B cell (primary cell): Measurements from ENCODE around the gene C12orf75.

Experiments used
- EZH2 ChIP-seq: IDR thresholded peaks from 2 replicates; pipeline ENCODE4 v1.6.1; 2012; ENCODE audit warnings: borderline replicate concordance, low read depth, mild to moderate bottlenecking, moderate library complexity, low read length; ENCODE audit not compliant: insufficient read depth, poor library complexity, severe bottlenecking
- TF ChIP-seq, protein P1 (sequence below): fragments of 200-600 bp; IDR thresholded peaks from one replicate; pipeline ENCODE4 v1.8.0; 2022; ENCODE audit warnings: antibody characterized with exemption, mild to moderate bottlenecking

DNA sequence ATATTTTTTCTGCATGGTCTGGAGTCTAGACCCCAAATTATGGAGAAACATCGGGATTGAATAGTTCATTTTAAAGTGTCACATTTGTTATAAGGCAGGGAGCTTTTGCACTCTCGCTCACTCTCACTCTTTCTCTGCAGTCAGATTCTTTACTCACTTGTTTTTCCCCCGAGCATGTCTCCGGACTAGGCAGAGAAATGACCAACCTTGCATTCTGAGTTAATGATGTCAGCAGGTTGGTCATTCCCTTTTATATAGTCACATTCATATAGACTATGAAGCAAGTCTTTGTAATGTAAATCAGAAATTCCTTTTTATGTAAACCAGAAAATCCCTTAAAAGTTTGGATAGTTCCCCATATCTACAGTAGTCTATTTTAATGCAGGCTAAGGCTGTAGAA, 4.1 kb downstream of the C12orf75 start:
- TF ChIP-seq, protein P1, sequence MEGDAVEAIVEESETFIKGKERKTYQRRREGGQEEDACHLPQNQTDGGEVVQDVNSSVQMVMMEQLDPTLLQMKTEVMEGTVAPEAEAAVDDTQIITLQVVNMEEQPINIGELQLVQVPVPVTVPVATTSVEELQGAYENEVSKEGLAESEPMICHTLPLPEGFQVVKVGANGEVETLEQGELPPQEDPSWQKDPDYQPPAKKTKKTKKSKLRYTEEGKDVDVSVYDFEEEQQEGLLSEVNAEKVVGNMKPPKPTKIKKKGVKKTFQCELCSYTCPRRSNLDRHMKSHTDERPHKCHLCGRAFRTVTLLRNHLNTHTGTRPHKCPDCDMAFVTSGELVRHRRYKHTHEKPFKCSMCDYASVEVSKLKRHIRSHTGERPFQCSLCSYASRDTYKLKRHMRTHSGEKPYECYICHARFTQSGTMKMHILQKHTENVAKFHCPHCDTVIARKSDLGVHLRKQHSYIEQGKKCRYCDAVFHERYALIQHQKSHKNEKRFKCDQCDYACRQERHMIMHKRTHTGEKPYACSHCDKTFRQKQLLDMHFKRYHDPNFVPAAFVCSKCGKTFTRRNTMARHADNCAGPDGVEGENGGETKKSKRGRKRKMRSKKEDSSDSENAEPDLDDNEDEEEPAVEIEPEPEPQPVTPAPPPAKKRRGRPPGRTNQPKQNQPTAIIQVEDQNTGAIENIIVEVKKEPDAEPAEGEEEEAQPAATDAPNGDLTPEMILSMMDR = no peak
- TF ChIP-seq EZH2 = no peak
